HG03378 (cell line): ENCODE measurements around the gene USP22.

Experiments
- ATAC-seq: cut with Tn5 transposase; IDR thresholded peaks from one replicate; pipeline ENCODE4 v1.9.1; 2021; ENCODE audit warnings: mild to moderate bottlenecking, moderate library complexity; ENCODE audit not compliant: unreplicated experiment

Gene USP22

DNA sequence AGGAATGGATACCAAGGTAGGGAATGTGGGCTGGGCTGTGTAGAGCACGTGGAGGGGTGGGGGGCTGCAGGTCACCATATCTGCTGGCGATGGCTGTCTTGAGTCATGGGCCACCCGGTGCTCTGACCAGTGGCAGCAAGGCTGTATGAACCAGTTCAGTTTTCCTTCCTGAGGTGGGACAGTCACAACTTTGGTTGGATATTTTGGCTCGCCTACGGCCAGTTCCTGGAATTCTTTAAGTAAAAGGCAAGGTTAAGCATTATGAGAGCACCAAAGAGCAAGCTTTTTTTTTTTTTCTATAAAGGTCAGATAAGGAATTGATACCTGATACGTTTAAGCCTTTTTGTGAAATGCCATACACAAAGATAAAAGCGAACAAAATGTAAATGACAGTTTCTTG is 81.9 kb downstream of the USP22 start:
- ATAC-seq, result no peak

DNA sequence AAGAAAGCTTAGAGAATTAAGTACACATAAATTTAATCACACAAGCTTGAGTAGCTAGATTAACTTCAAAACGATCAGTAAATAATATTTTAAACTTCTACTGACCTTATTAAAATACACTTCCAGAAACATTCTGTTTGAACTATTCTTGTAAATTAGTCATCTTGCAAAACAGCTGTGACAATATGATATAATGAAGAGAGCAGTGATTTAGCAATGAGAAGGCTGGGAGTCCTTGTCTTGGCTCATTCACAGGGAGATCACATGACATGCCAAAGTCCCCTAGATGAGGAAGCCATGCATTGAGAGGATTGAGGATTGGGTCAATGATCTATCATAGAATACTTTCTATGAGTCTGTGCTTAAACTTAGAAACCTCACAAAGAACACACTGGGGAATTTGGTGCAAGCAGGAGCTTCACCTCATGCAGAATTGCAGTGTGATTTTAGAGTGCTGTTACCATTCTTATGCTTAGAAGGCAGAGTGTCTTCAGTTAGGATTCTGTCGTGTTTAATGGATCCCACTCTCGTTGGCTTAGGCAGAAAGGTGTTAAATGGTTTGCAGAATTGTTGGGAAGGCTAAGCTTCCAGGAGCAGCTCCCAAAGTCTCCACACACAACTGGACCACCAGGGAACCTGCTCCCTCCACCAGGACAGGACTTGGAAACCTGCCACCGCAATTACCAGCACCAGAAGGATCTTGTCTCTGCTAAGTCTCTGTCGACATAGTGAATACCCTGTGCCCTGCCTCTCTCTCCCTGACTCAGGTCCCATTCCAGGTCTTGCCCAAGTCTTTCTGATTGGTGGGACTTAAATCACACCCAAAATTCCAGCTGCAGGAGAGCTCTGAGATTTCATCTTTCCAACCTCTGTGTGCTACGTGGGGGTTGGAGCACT is 87.1 kb downstream of the USP22 start:
- ATAC-seq, result no peak

DNA sequence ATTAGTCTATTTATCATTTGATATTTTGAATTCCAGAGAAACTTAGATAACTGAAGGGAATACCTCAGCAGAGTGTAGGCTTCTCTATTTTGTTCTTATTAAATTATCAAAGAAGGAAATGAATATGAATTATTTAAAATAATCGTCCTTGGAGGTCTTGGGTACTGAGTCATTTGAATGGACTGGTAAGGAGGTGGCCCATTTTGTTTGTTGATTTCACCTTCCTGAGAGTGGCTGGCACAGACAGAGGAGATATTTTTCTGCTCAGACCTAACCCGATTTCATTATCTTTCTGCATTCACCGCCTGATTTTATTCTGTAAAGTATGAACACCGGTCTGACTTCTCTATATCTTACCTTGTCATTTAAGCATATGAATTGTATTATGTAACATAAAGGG is 88.0 kb downstream of the USP22 start:
- ATAC-seq, result no peak

DNA sequence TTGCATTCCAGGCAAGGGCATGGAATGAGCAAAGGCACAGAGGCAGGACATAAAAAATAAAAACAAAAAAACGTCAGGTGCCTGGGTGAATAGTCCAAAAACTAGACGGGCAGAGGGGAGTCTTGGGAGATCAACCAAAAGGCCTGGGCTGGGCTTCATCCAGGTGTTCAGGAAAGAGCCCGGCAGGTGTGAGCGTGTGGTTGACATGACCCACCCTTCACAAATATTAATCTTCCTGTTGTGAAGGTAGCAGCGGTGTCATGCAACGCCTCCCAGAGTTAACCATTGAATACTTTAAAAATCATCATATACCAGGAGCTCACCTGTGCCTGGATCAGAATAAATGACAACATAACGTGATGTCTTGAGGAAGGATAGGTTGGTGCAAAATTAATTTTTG is 90.6 kb downstream of the USP22 start:
- no peak for ATAC-seq
